Eye (tissue), 1 donor: ENCODE measurements around the gene TMEM100.

Source experiments
- DNase-seq: peaks from one replicate; pipeline ENCODE4 v3.0.0-alpha.2; 2015

TMEM100 gene

GRCh38 chr17:55743103-55743679 lies 20.5 kb upstream of the TMEM100 start:
- DNase-seq, result no peak

GRCh38 chr17:55742272-55743102 lies 19.8 kb upstream of the TMEM100 start:
- DNase-seq, result no peak

GRCh38 chr17:55741356-55741700 lies 18.7 kb upstream of the TMEM100 start:
- DNase-seq, result no peak

GRCh38 chr17:55740511-55741355 lies 18.1 kb upstream of the TMEM100 start:
- no peak for DNase-seq

GRCh38 chr17:55737976-55738501 lies 15.4 kb upstream of the TMEM100 start:
- no peak for DNase-seq

- peak; percentile 66 for DNase-seq
Observed at GRCh38 chr17:55735731-55736405, 13.2 kb upstream of the TMEM100 start.

- DNase-seq, result peak; percentile 54
Observed at GRCh38 chr17:55734128-55734781, 11.6 kb upstream of the TMEM100 start.

GRCh38 chr17:55731586-55732250 lies 9.1 kb upstream of the TMEM100 start:
- peak; percentile 44 for DNase-seq

- DNase-seq, result no peak
Observed at GRCh38 chr17:55730808-55731207, 8.1 kb upstream of the TMEM100 start.

- no peak for DNase-seq
Observed at GRCh38 chr17:55730380-55730779, 7.7 kb upstream of the TMEM100 start.

- DNase-seq, result no peak
Observed at GRCh38 chr17:55729484-55729883, 6.8 kb upstream of the TMEM100 start.

GRCh38 chr17:55728833-55729232 lies 6.2 kb upstream of the TMEM100 start:
- DNase-seq, result no peak

- DNase-seq, result no peak
Observed at GRCh38 chr17:55728361-55728760, 5.7 kb upstream of the TMEM100 start.

GRCh38 chr17:55727920-55728319 lies 5.3 kb upstream of the TMEM100 start:
- DNase-seq, result no peak

GRCh38 chr17:55727275-55727674 lies 4.6 kb upstream of the TMEM100 start:
- no peak for DNase-seq

- DNase-seq, result peak; percentile 85
Observed at GRCh38 chr17:55726440-55726839, 3.8 kb upstream of the TMEM100 start.

GRCh38 chr17:55723488-55723848 lies 804 bp upstream of the TMEM100 start:
- no peak for DNase-seq

- peak; percentile 54 for DNase-seq
Observed at GRCh38 chr17:55722016-55722736, 488 bp downstream of the TMEM100 start.

- DNase-seq, result no peak
Observed at GRCh38 chr17:55720919-55721836, 1.5 kb downstream of the TMEM100 start.
